Measurements from ENCODE around the gene KANSL3.

GRCh38 chr2:96684883-96685576 is 46.9 kb upstream of the KANSL3 start:
- TF ChIP-seq CTCF (IDR thresholded peaks at IDR 0.05) (no peak), EZH2 (IDR thresholded peaks at IDR 0.05; ENCODE audit: borderline replicate concordance, insufficient read depth, low read depth, low read length, poor library complexity, severe bottlenecking) (no peak)
